ENCODE measurements around the gene IGFBP1.

DNA sequence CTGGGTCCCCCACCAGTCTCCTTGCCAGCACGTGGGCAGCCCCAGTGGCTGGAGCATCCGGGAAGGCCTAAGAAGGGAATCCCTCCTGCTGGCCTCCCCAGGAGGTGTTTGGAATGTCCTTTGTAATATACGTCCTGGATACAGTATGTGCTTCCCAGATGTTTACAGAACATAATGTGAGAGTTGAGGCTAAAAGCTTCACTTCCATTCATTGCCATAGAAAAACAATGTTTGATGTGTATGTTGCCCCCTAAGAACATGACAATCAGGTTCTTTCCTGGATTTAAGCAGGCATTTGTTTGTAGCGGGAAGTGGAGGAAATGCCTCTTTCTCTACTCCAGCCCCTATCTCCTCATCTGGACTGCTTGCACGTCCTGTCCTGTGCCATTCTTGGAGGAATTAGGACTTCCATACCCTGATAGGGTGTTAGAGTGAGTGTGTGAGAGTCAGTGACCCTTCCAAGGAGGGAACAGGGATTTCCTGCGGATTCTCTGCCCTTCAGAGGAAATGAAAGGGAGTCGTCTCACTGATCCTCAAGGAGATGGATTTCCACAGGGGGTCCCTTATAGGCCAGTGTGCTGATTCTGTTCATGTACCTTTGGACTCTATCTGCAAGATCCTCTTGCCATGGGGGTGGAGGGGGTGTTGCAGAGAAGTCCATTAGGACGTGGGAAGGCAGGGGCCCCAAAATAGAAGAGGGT lies 1.2 kb downstream of the IGFBP1 start:
- TF ChIP-seq, protein P1, sequence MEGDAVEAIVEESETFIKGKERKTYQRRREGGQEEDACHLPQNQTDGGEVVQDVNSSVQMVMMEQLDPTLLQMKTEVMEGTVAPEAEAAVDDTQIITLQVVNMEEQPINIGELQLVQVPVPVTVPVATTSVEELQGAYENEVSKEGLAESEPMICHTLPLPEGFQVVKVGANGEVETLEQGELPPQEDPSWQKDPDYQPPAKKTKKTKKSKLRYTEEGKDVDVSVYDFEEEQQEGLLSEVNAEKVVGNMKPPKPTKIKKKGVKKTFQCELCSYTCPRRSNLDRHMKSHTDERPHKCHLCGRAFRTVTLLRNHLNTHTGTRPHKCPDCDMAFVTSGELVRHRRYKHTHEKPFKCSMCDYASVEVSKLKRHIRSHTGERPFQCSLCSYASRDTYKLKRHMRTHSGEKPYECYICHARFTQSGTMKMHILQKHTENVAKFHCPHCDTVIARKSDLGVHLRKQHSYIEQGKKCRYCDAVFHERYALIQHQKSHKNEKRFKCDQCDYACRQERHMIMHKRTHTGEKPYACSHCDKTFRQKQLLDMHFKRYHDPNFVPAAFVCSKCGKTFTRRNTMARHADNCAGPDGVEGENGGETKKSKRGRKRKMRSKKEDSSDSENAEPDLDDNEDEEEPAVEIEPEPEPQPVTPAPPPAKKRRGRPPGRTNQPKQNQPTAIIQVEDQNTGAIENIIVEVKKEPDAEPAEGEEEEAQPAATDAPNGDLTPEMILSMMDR (IDR thresholded peaks at IDR 0.05) = no peak
- no peak for TF ChIP-seq EZH2 (IDR thresholded peaks at IDR 0.05; ENCODE audit: borderline replicate concordance, insufficient read depth, low read depth, low read length, poor library complexity, severe bottlenecking)

All from B cell (primary cell).